Esophagus squamous epithelium (tissue), 4 donors: ENCODE results near the gene NXNL2.

Source experiments
- POLR2A ChIP-seq, 4 donors: fragments of 450-650 bp; IDR thresholded peaks; one replicate each; pipeline ENCODE4 v1.6.1; 2017; ENCODE audit warnings: antibody characterized with exemption in 4 of 4, mild to moderate bottlenecking in 4 of 4, moderate library complexity in 3 of 4
- TF ChIP-seq, protein P1 (sequence below), 6 experiments: fragments of 450-650 bp in 4 of 6; fragments of 200-600 bp in 2 of 6; sonication (generic) in 2 of 6; IDR thresholded peaks; one replicate each; pipeline ENCODE4 v1.5.1; 2016 to 2019; ENCODE audit warnings: antibody characterized with exemption in 6 of 6, mild to moderate bottlenecking in 4 of 6, moderate library complexity in 4 of 6

DNA sequence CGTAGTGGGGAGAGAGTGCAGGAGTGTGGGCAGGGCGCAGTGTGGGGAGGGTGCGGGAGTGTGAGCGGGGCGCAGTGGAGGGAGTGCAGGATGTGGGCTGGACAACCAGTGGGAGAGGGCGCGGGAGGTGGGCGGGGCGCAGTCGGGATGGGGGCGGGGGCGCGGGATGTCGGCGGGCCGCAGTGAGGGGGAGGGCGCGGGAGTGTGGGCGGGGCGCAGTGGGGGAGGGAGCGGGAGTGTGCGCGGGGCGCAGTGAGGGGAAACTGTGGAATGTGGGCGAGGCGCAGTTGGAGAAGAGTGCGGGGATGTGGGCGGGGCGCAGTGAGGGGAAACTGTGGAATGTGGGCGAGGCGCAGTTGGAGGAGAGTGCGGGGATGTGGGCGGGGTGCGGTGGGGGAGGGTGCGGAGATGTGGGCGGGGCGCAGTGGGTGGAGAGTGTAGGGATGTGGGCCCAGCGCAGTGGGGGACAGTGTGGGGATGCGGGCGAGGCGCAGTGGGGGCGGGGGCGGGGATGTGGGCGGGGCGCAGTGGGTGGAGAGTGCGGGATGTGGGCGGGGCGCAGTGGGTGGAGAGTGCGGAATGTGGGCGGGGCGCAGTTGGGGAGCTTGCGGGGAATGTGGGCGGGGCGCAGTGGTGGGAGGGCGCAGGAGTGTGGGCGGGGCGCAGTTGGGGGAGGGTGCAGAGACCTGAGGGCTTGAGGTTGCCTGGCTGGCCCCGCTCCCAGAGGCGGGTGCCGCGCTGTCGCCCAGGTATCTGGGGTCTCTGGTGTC, at the start of gene NXNL2:
- TF ChIP-seq, protein P1, sequence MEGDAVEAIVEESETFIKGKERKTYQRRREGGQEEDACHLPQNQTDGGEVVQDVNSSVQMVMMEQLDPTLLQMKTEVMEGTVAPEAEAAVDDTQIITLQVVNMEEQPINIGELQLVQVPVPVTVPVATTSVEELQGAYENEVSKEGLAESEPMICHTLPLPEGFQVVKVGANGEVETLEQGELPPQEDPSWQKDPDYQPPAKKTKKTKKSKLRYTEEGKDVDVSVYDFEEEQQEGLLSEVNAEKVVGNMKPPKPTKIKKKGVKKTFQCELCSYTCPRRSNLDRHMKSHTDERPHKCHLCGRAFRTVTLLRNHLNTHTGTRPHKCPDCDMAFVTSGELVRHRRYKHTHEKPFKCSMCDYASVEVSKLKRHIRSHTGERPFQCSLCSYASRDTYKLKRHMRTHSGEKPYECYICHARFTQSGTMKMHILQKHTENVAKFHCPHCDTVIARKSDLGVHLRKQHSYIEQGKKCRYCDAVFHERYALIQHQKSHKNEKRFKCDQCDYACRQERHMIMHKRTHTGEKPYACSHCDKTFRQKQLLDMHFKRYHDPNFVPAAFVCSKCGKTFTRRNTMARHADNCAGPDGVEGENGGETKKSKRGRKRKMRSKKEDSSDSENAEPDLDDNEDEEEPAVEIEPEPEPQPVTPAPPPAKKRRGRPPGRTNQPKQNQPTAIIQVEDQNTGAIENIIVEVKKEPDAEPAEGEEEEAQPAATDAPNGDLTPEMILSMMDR (IDR thresholded peaks at IDR 0.05): no peak
- no peak for TF ChIP-seq POLR2A (IDR thresholded peaks at IDR 0.05)
